Epidermal melanocyte (primary cell): ENCODE results near the gene PSMA6.
"Not testable (repeated sequence)": the region's sequence is repeated elsewhere in the genome, so short reads cannot be mapped to it uniquely, and the experiment has no call there.

ENCODE experiments used
- DNase-seq: peaks from one replicate; pipeline ENCODE4 v3.0.0; 2011; ENCODE audit warnings: low spot score; ENCODE audit not compliant: insufficient read length

Gene PSMA6

GRCh38 chr14:35342489-35343010 is 50.4 kb downstream of the PSMA6 start:
- no peak for DNase-seq

GRCh38 chr14:35343702-35344101 is 51.5 kb downstream of the PSMA6 start:
- DNase-seq, result no peak

- DNase-seq, result no peak
Measured at GRCh38 chr14:35344107-35344807, 52.1 kb downstream of the PSMA6 start.

GRCh38 chr14:35346738-35347322 is 54.6 kb downstream of the PSMA6 start:
- no peak for DNase-seq

- no peak for DNase-seq
Measured at GRCh38 chr14:35347323-35348043, 55.3 kb downstream of the PSMA6 start.

GRCh38 chr14:35348044-35348380 is 55.8 kb downstream of the PSMA6 start:
- not testable (repeated sequence) for DNase-seq

- no peak for DNase-seq
Measured at GRCh38 chr14:35349496-35350365, 57.5 kb downstream of the PSMA6 start.

- DNase-seq, result no peak
Measured at GRCh38 chr14:35351497-35351896, 59.3 kb downstream of the PSMA6 start.

GRCh38 chr14:35351897-35352273 is 59.7 kb downstream of the PSMA6 start:
- DNase-seq, result no peak

GRCh38 chr14:35352274-35353233 is 60.4 kb downstream of the PSMA6 start:
- DNase-seq, result no peak

GRCh38 chr14:35353409-35354172 is 61.4 kb downstream of the PSMA6 start:
- DNase-seq, result no peak

GRCh38 chr14:35355235-35355634 is 63.1 kb downstream of the PSMA6 start:
- not testable (repeated sequence) for DNase-seq

GRCh38 chr14:35355981-35356841 is 64.0 kb downstream of the PSMA6 start:
- DNase-seq, result no peak

GRCh38 chr14:35359655-35360054 is 67.5 kb downstream of the PSMA6 start:
- DNase-seq, result not testable (repeated sequence)

- no peak for DNase-seq
Measured at GRCh38 chr14:35361141-35361480, 68.9 kb downstream of the PSMA6 start.

- DNase-seq, result no peak
Measured at GRCh38 chr14:35362450-35362849, 70.3 kb downstream of the PSMA6 start.

- DNase-seq, result no peak
Measured at GRCh38 chr14:35362911-35363374, 70.8 kb downstream of the PSMA6 start.
